Gastrocnemius medialis (tissue), 4 donors: Measurements from ENCODE around the gene DOCK4.

Source experiments
- POLR2A ChIP-seq, 2 donors: fragments of 450-650 bp; IDR thresholded peaks; one replicate each; pipeline ENCODE4 v1.6.1; 2017; ENCODE audit warnings: antibody characterized with exemption in 2 of 2, mild to moderate bottlenecking in 2 of 2, moderate library complexity in 2 of 2
- TF ChIP-seq, protein P1 (sequence below), 5 experiments: fragments of 450-650 bp in 3 of 5; fragments of 200-600 bp in 2 of 5; sonication (generic) in 2 of 5; IDR thresholded peaks in 4 of 5; conservative IDR thresholded peaks in 1 of 5; 1 replicate in 4 of 5; 2 replicates in 1 of 5; pipeline ENCODE4 v1.5.1; 2016 to 2019; ENCODE audit warnings: antibody characterized with exemption in 5 of 5, mild to moderate bottlenecking in 3 of 5, moderate library complexity in 3 of 5

DNA sequence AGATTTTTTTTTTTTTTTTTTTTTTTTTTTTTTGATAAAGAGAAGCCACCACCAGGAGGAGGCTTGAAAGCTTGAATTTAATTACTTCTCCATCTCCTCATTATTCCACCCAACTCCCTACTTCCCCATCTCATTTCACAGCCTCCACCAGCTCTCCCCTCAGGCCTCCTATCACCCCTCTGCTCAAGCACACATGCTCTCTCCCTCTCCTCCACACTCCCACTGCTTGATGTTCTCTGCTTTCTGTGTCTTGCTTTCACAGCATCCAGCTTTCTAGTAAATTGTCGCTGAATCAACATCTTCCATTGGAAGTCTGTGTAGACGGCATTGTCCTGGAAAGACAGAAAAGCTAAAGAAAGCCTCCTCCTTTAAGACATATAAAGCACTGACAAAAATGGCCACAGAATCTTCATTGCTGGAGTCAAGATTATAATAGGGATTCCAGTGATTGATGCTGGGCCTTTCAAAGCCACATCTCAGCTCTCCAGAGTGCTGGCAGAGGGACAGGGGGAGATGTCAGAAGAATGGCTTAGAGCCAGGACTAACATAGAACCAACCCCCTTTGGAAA lies 58.3 kb downstream of the DOCK4 start:
- TF ChIP-seq, protein P1, sequence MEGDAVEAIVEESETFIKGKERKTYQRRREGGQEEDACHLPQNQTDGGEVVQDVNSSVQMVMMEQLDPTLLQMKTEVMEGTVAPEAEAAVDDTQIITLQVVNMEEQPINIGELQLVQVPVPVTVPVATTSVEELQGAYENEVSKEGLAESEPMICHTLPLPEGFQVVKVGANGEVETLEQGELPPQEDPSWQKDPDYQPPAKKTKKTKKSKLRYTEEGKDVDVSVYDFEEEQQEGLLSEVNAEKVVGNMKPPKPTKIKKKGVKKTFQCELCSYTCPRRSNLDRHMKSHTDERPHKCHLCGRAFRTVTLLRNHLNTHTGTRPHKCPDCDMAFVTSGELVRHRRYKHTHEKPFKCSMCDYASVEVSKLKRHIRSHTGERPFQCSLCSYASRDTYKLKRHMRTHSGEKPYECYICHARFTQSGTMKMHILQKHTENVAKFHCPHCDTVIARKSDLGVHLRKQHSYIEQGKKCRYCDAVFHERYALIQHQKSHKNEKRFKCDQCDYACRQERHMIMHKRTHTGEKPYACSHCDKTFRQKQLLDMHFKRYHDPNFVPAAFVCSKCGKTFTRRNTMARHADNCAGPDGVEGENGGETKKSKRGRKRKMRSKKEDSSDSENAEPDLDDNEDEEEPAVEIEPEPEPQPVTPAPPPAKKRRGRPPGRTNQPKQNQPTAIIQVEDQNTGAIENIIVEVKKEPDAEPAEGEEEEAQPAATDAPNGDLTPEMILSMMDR (IDR thresholded peaks at IDR 0.05 in 4 of 5, conservative IDR thresholded peaks at IDR 0.05 in 1 of 5) = no peak
- TF ChIP-seq POLR2A (IDR thresholded peaks at IDR 0.05) = no peak
